NT2/D1 (cell line): ENCODE data around the gene RDX.

Experiments
- SUZ12 ChIP-seq: IDR thresholded peaks from 2 replicates; pipeline ENCODE4 v1.6.1; 2011; ENCODE audit not compliant: insufficient read length, insufficient read depth; ENCODE audit errors: extremely low read depth
- YY1 ChIP-seq: IDR thresholded peaks from 2 replicates; pipeline ENCODE4 v1.6.1; 2011; ENCODE audit not compliant: insufficient read length, insufficient read depth
- ZNF274 ChIP-seq: IDR thresholded peaks from 2 replicates; pipeline ENCODE4 v1.6.1; 2011; ENCODE audit warnings: mild to moderate bottlenecking, low read depth, low read length

DNA sequence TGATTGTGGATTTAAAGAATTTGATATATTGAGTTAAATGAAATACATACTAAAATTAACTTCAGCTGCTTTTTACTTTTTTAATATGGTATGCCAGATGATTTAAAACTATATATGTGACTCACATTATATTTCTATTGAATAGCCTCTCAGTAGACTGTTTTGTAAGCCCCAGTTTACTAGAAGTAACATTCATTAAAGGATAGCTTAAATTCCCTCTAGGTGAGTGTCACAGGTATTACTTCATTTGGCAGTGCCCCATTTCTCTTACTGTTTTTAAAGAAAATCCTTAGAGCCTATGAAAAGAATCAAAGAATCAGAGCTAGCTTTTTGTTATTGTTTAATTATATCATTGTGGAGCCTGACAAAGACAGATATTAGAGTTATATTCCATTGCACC is 154.6 kb downstream of the RDX start:
- TF ChIP-seq SUZ12 (no peak), YY1 (no peak), ZNF274 (no peak)
